Measurements from ENCODE around the gene ARCN1. TPM values are rescaled to one million over a fixed set of nuclear protein-coding genes. Genes with fewer than 3 reads are reported as not detected.
A peak's percentile ranks its signal among the peaks of the same experiment; 100 is the strongest.

Gene ARCN1
- polyA plus RNA-seq, 1 donor from 2014 or later = 97.5 TPM

- Mint-ChIP-seq H3K27ac (peak overlapping the region in 1 of 3 donors; percentile 82), H3K27me3 (no peaks in the 10 kb centered on the region), H3K4me3 (peak overlapping the region in 2 of 4 donors; percentile 5 to 95), H3K4me1 (peaks cover 15 to 17% (median 17%) of the 10 kb centered on the region in 3 donors), H3K9me3 (no peaks in the 10 kb centered on the region), H3K36me3 (peaks cover 2% of the 10 kb centered on the region)
These were observed 39.1 kb upstream of the ARCN1 start for GRCh38 chr11:118532852-118533768.

DNA sequence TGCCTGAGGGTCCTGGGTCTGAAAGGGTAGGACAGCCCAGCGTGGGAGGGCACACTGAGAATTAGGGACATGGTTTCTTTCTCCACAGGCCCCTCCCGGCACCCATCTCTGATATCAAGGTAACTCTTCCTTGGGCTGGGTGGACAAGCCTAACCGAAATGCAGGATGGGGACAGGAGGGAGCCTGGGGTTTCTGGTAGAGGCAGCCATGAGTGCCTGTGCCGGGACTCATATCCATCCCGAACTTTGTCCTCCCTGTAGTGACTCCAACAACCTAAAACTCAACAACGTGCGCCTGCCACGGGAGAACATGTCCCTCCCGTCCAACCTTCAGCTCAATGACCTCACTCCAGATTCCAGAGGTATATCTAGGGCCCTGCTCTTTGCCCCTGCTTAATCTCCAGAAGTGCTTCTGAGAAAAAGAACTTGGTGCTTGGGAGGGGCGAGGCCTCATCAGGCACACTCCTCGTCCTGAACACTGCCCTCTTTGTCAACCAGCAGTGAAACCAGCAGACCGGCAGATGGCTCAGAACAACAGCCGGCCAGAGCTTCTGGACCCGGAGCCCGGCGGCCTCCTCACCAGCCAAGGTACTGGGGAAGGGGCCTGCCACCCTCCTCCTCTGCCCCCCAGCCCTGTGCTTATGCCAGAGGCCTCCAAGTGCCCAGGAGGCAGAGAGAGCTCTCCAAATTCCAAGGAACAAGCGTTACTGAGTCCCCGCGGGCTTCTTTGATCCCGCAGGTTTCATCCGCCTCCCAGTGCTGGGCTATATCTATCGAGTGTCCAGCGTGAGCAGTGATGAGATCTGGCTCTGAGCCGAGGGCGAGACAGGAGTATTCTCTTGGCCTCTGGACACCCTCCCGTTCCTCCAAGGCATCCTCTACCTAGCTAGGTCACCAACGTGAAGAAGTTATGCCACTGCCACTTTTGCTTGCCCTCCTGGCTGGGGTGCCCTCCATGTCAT is 38.2 kb upstream of the ARCN1 start:
- peaks cover 11 to 18% (median 16%) of the 10 kb centered on the region in 3 donors for H3K4me1 Mint-ChIP-seq
- H3K36me3 Mint-ChIP-seq = peaks cover 2% of the 10 kb centered on the region
- no peak overlapping the region for H3K27ac Mint-ChIP-seq
- H3K27me3 Mint-ChIP-seq = no peaks in the 10 kb centered on the region
- peak overlapping the region in 2 of 4 donors; percentile 39 to 57 for H3K4me3 Mint-ChIP-seq
- H3K9me3 Mint-ChIP-seq = no peaks in the 10 kb centered on the region

DNA sequence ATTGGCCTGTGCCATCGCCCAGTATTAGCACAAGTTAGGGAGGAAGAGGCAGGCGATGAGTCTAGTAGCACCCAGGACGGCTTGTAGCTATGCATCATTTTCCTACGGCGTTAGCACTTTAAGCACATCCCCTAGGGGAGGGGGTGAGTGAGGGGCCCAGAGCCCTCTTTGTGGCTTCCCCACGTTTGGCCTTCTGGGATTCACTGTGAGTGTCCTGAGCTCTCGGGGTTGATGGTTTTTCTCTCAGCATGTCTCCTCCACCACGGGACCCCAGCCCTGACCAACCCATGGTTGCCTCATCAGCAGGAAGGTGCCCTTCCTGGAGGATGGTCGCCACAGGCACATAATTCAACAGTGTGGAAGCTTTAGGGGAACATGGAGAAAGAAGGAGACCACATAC is 36.9 kb upstream of the ARCN1 start:
- no peak overlapping the region for H3K27ac Mint-ChIP-seq
- peaks cover 2% of the 10 kb centered on the region for H3K36me3 Mint-ChIP-seq
- no peaks in the 10 kb centered on the region for H3K9me3 Mint-ChIP-seq
- H3K27me3 Mint-ChIP-seq = no peaks in the 10 kb centered on the region
- peak overlapping the region in 2 of 4 donors; percentile 6 to 8 for H3K4me3 Mint-ChIP-seq
- H3K4me1 Mint-ChIP-seq = peaks cover 1 to 10% (median 8%) of the 10 kb centered on the region in 3 donors

- Mint-ChIP-seq H3K36me3 (peaks cover 6% of the 10 kb centered on the region), H3K4me1 (peaks cover 0 to 5% (median 3%) of the 10 kb centered on the region in 3 donors), H3K27ac (no peak overlapping the region), H3K9me3 (no peaks in the 10 kb centered on the region), H3K4me3 (no peak overlapping the region), H3K27me3 (no peaks in the 10 kb centered on the region)
These were observed 35.5 kb upstream of the ARCN1 start for GRCh38 chr11:118536726-118537125.

DNA sequence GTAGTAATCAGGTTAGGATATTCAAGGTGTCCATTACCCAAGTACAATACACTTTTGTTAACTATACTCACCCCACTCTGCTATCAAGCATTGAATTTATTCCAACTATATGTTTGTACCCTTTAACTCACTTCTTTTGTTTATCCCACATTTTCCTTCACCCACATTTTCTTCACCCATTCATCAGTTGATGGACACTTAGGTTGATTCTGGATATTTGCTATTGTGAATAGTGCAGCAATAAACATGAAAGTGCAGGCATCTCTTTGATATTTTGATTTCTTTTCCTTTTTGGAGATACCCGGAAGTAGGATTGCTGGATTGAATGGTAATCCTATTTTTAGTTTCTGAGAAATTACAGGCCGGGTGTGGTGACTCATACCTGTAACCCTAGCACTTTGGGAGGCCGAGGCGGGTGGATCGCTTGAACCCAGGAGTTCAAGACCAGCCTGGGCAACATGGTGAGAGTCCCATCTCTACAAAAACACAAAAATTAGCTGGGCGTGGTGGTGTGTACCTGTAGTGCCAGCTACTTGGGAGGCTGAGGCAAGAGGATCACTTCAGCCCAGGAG is 34.7 kb upstream of the ARCN1 start:
- H3K9me3 Mint-ChIP-seq = no peaks in the 10 kb centered on the region
- H3K4me1 Mint-ChIP-seq = peaks cover 0 to 3% (median 2%) of the 10 kb centered on the region in 3 donors
- H3K27ac Mint-ChIP-seq = no peak overlapping the region
- no peak overlapping the region for H3K4me3 Mint-ChIP-seq
- H3K36me3 Mint-ChIP-seq = peaks cover 4% of the 10 kb centered on the region
- no peaks in the 10 kb centered on the region for H3K27me3 Mint-ChIP-seq

DNA sequence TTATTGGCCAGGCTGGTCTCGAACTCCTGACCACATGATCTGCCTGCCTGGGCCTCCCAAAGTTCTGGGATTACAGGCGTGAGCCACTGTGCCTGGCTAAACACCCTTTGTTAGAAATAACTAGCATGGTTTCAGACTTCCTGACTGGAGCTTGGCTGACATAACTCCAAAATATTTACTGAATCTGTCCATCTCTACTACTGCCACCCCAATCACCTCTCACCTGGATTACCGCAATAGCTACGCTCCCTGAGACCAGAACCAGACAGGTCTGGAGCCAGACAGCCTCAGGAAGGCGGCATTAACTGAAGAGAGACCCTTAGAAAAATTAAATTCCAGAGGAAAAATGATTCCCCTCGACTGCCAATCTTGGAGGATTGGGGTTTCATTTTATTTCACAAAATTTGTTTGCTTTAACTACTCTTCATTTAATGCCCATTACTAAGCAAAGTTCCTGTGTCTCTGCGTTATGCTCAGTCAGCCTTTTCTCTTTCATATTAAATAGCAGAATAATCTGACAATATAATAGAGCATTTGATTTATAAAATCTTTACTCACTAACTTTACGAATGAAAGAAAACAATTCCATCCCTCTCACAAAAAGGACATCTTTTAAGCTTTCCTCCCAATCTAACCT is 28.1 kb upstream of the ARCN1 start:
- H3K9me3 Mint-ChIP-seq = no peaks in the 10 kb centered on the region
- peaks cover 6% of the 10 kb centered on the region for H3K36me3 Mint-ChIP-seq
- peak overlapping the region in 1 of 3 donors; percentile 59 for H3K27ac Mint-ChIP-seq

GRCh38 chr11:118544647-118545010 is 27.6 kb upstream of the ARCN1 start:
- H3K4me1 Mint-ChIP-seq = no peaks in the 10 kb centered on the region
- no peaks in the 10 kb centered on the region for H3K27me3 Mint-ChIP-seq
- peaks cover 6% of the 10 kb centered on the region for H3K36me3 Mint-ChIP-seq
- H3K27ac Mint-ChIP-seq = no peak overlapping the region
- no peaks in the 10 kb centered on the region for H3K9me3 Mint-ChIP-seq
- H3K4me3 Mint-ChIP-seq = no peak overlapping the region

More for the DNA sequence above, 28.1 kb upstream of the ARCN1 start:
- Mint-ChIP-seq H3K27me3 (no peaks in the 10 kb centered on the region), H3K4me3 (no peak overlapping the region), H3K4me1 (no peaks in the 10 kb centered on the region)

GRCh38 chr11:118545533-118545932 is 26.7 kb upstream of the ARCN1 start:
- peaks cover 5% of the 10 kb centered on the region for H3K36me3 Mint-ChIP-seq
- no peaks in the 10 kb centered on the region for H3K27me3 Mint-ChIP-seq
- H3K27ac Mint-ChIP-seq = no peak overlapping the region
- H3K4me1 Mint-ChIP-seq = no peaks in the 10 kb centered on the region
- no peaks in the 10 kb centered on the region for H3K9me3 Mint-ChIP-seq
- no peak overlapping the region for H3K4me3 Mint-ChIP-seq

DNA sequence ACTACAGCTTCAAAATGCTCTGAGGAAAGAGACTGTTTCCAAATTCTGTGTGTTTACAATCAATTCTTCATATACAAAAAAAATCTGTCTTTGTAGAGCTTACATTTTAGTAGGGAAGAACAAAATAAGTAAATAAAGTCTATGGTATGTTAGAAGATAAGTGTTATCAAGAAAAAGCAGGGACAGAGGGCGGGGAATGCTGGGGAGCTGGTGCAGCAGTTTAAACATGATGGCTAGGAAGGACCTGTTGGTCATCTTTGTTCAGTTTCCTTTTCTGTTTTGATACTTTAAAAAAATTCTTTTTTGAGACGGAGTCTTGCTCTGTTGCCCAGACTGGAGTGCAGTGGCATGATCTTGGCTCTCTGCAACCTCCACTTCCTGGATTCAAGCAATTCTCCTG is 25.1 kb upstream of the ARCN1 start:
- H3K27ac Mint-ChIP-seq = peak overlapping the region in 1 of 3 donors; percentile 11
- H3K36me3 Mint-ChIP-seq = peaks cover 5% of the 10 kb centered on the region
- no peaks in the 10 kb centered on the region for H3K9me3 Mint-ChIP-seq
- no peaks in the 10 kb centered on the region for H3K4me1 Mint-ChIP-seq
- no peak overlapping the region for H3K4me3 Mint-ChIP-seq
- no peaks in the 10 kb centered on the region for H3K27me3 Mint-ChIP-seq

DNA sequence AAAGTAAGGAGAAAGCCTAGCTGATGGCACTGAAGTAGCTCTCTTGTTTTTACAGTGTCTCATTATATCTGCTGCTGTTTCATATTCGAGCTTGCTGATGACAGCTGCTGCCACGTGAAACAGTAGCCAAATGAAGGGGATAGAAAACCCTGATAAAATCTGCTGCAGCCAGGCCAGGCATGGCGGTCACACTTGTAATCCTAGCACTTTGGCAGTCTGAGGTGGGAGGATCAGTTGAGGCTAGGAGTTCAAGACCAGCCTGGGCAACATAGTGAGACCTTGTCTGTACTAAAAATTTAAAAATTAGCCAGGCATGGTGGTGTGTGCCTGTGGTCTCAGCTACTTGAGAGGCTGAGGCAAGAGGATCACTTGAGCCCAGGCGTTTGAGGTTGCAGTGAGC is 19.9 kb upstream of the ARCN1 start:
- H3K4me3 Mint-ChIP-seq = no peak overlapping the region
- H3K9me3 Mint-ChIP-seq = no peaks in the 10 kb centered on the region
- H3K4me1 Mint-ChIP-seq = no peaks in the 10 kb centered on the region
- no peak overlapping the region for H3K27ac Mint-ChIP-seq
- H3K36me3 Mint-ChIP-seq = peaks cover 10% of the 10 kb centered on the region
- no peaks in the 10 kb centered on the region for H3K27me3 Mint-ChIP-seq

DNA sequence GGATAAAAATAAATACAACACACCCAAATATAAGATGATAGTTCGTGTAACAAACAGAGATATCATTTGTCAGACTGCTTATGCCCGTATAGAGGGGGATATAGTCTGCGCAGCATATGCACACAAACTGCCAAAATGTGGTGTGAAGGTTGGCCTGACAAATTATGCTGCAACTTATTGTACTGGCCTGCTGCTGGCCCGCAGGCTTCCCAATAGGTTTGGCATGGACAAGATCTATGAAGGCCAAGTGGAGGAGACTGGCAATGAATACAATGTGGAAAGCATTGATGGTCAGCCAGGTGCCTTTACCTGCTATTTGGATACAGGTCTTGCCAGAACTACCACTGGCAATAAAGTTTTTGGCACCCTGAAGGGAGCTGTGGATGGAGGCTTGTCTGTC is 11.4 kb upstream of the ARCN1 start:
- H3K27ac Mint-ChIP-seq = no peak overlapping the region
- no peaks in the 10 kb centered on the region for H3K9me3 Mint-ChIP-seq
- no peaks in the 10 kb centered on the region for H3K36me3 Mint-ChIP-seq
- H3K27me3 Mint-ChIP-seq = no peaks in the 10 kb centered on the region
- peak overlapping the region in 1 of 4 donors; percentile 31 for H3K4me3 Mint-ChIP-seq
- peaks cover 6 to 16% (median 11%) of the 10 kb centered on the region in 3 donors for H3K4me1 Mint-ChIP-seq

GRCh38 chr11:118565051-118565450 is 7.2 kb upstream of the ARCN1 start:
- Mint-ChIP-seq H3K27ac (peak overlapping the region in 2 of 3 donors; percentile 26 to 42), H3K4me3 (peak overlapping the region; percentile 41 to 98 (median 68)), H3K27me3 (no peaks in the 10 kb centered on the region), H3K9me3 (no peaks in the 10 kb centered on the region), H3K36me3 (no peaks in the 10 kb centered on the region), H3K4me1 (peaks cover 9 to 22% (median 15%) of the 10 kb centered on the region in 3 donors)

DNA sequence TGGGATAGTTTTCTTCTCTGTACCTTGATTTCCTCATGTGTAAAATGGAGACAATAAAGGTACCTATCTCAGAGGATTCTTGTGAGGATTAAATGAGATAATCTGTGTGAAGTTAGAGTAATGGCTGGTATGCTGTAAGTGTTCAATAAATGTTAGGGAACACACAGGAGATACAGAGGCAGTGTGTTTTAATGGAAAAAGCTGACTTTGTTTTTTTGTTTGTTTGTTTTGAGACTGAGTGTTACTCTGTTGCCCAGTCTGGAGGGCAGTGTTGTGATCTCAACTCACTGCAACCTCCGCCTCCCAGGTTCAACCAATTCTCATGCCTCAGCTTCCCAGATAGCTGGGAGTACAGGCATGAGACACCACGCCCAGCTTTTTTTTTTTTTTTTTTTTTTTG is 2.5 kb upstream of the ARCN1 start:
- Mint-ChIP-seq H3K4me3 (peak overlapping the region in 1 of 4 donors; percentile 33), H3K9me3 (no peaks in the 10 kb centered on the region), H3K4me1 (peaks cover 26 to 39% (median 29%) of the 10 kb centered on the region in 3 donors), H3K27ac (no peak overlapping the region), H3K27me3 (no peaks in the 10 kb centered on the region), H3K36me3 (no peaks in the 10 kb centered on the region)

- Mint-ChIP-seq H3K27me3 (no peaks in the 10 kb centered on the region), H3K36me3 (no peaks in the 10 kb centered on the region), H3K4me1 (peaks cover 30 to 41% (median 32%) of the 10 kb centered on the region in 3 donors), H3K4me3 (peak overlapping the region in 3 of 4 donors; percentile 5 to 88 (median 87)), H3K27ac (peak overlapping the region in 1 of 3 donors; percentile 95), H3K9me3 (no peaks in the 10 kb centered on the region)
These were observed 1.4 kb upstream of the ARCN1 start for GRCh38 chr11:118570787-118571186.
